Mucosa of rectum (tissue), 2 donors: ENCODE results near the gene RGS12.

Experiments
- H3K27ac ChIP-seq, 2 donors: one replicate each; pipeline ENCODE4 v1.7.0; 2013; ENCODE audit warnings: inconsistent platforms in 2 of 2, low read depth in 2 of 2, low read length in 2 of 2
- H3K27me3 ChIP-seq, 2 donors: one replicate each; pipeline ENCODE4 v1.7.0; 2013; ENCODE audit warnings: low read length in 2 of 2; ENCODE audit not compliant: control insufficient read depth in 2 of 2, insufficient read depth in 2 of 2
- H3K36me3 ChIP-seq, 2 donors: one replicate each; pipeline ENCODE4 v1.7.0; 2013; ENCODE audit warnings: low read length in 2 of 2; ENCODE audit not compliant: control insufficient read depth in 2 of 2, insufficient read depth in 2 of 2
- H3K4me1 ChIP-seq, 2 donors: one replicate each; pipeline ENCODE4 v1.7.0; 2013; ENCODE audit warnings: low read length in 2 of 2, mild to moderate bottlenecking in 1 of 2; ENCODE audit not compliant: control insufficient read depth in 2 of 2, insufficient read depth in 2 of 2
- H3K4me3 ChIP-seq, 2 donors: one replicate each; pipeline ENCODE4 v1.7.0; 2013; ENCODE audit warnings: low read length in 2 of 2
- H3K9ac ChIP-seq, 2 donors: one replicate each; pipeline ENCODE4 v1.7.0; 2013; ENCODE audit warnings: low read length in 2 of 2, low read depth in 1 of 2, mild to moderate bottlenecking in 1 of 2
- H3K9me3 ChIP-seq, 2 donors: one replicate each; pipeline ENCODE4 v1.7.0; 2013; ENCODE audit warnings: low read length in 2 of 2; ENCODE audit not compliant: control insufficient read depth in 2 of 2
- donor health status: healthy.
- donor health status: Normal muscosa, but diverticular disease.

Gene RGS12

GRCh38 chr4:3307060-3307459 lies 14.2 kb downstream of the RGS12 start:
- Histone ChIP-seq H3K27me3 (no peaks in the 10 kb centered on the region), H3K4me3 (no peak overlapping the region), H3K4me1 (peaks cover 9 to 14% of the 10 kb centered on the region in 2 donors), H3K9ac (no peak overlapping the region), H3K27ac (no peak overlapping the region), H3K36me3 (no peaks in the 10 kb centered on the region), H3K9me3 (no peaks in the 10 kb centered on the region)

- Histone ChIP-seq H3K4me1 (peaks cover 9 to 19% of the 10 kb centered on the region in 2 donors), H3K4me3 (no peak overlapping the region), H3K27me3 (no peaks in the 10 kb centered on the region), H3K9me3 (no peaks in the 10 kb centered on the region), H3K9ac (no peak overlapping the region), H3K36me3 (no peaks in the 10 kb centered on the region), H3K27ac (no peak overlapping the region)
Observed at GRCh38 chr4:3307486-3307885, 14.7 kb downstream of the RGS12 start.

GRCh38 chr4:3307891-3308575 lies 15.2 kb downstream of the RGS12 start:
- Histone ChIP-seq H3K9me3 (no peaks in the 10 kb centered on the region), H3K27ac (no peak overlapping the region), H3K36me3 (no peaks in the 10 kb centered on the region), H3K4me3 (no peak overlapping the region), H3K9ac (no peak overlapping the region), H3K27me3 (no peaks in the 10 kb centered on the region), H3K4me1 (peaks cover 9 to 19% of the 10 kb centered on the region in 2 donors)

- Histone ChIP-seq H3K27ac (no peak overlapping the region), H3K27me3 (no peaks in the 10 kb centered on the region), H3K9ac (no peak overlapping the region)
Observed at GRCh38 chr4:3308691-3309090, 15.9 kb downstream of the RGS12 start.

GRCh38 chr4:3310301-3311094 lies 17.7 kb downstream of the RGS12 start:
- H3K4me1 ChIP-seq = peaks cover under 1 to 17% of the 10 kb centered on the region in 2 donors
- H3K9me3 ChIP-seq = no peaks in the 10 kb centered on the region
- H3K27ac ChIP-seq = no peak overlapping the region
- no peak overlapping the region for H3K9ac ChIP-seq
- H3K4me3 ChIP-seq = no peak overlapping the region
- no peaks in the 10 kb centered on the region for H3K36me3 ChIP-seq
- no peaks in the 10 kb centered on the region for H3K27me3 ChIP-seq

More at GRCh38 chr4:3308691-3309090, 15.9 kb downstream of the RGS12 start:
- Histone ChIP-seq H3K9me3 (no peaks in the 10 kb centered on the region), H3K36me3 (no peaks in the 10 kb centered on the region), H3K4me3 (no peak overlapping the region), H3K4me1 (peaks cover 9 to 19% of the 10 kb centered on the region in 2 donors)

- H3K4me3 ChIP-seq = no peak overlapping the region
- no peaks in the 10 kb centered on the region for H3K27me3 ChIP-seq
- H3K4me1 ChIP-seq = peaks cover 0 to 16% of the 10 kb centered on the region in 2 donors
- H3K9me3 ChIP-seq = no peaks in the 10 kb centered on the region
- no peaks in the 10 kb centered on the region for H3K36me3 ChIP-seq
- no peak overlapping the region for H3K27ac ChIP-seq
- no peak overlapping the region for H3K9ac ChIP-seq
Observed at GRCh38 chr4:3311095-3311372, 18.2 kb downstream of the RGS12 start.

- Histone ChIP-seq H3K27ac (no peak overlapping the region), H3K9ac (no peak overlapping the region), H3K9me3 (no peaks in the 10 kb centered on the region)
Observed at GRCh38 chr4:3311489-3312171, 18.8 kb downstream of the RGS12 start.

GRCh38 chr4:3312362-3312761 lies 19.5 kb downstream of the RGS12 start:
- Histone ChIP-seq H3K9ac (no peak overlapping the region), H3K36me3 (peaks cover 0 to 3% of the 10 kb centered on the region in 2 donors), H3K27ac (no peak overlapping the region), H3K4me1 (peaks cover 0 to 16% of the 10 kb centered on the region in 2 donors), H3K9me3 (no peaks in the 10 kb centered on the region), H3K27me3 (no peaks in the 10 kb centered on the region), H3K4me3 (no peak overlapping the region)

More at GRCh38 chr4:3311489-3312171, 18.8 kb downstream of the RGS12 start:
- H3K27me3 ChIP-seq = no peaks in the 10 kb centered on the region
- no peak overlapping the region for H3K4me3 ChIP-seq
- H3K4me1 ChIP-seq = peaks cover 0 to 16% of the 10 kb centered on the region in 2 donors
- H3K36me3 ChIP-seq = no peaks in the 10 kb centered on the region

- Histone ChIP-seq H3K9ac (no peak overlapping the region), H3K36me3 (peaks cover 0 to 5% of the 10 kb centered on the region in 2 donors), H3K4me1 (peaks cover 0 to 16% of the 10 kb centered on the region in 2 donors)
Observed at GRCh38 chr4:3313139-3313538, 20.3 kb downstream of the RGS12 start.

More at GRCh38 chr4:3313139-3313538, 20.3 kb downstream of the RGS12 start:
- H3K4me3 ChIP-seq = no peak overlapping the region
- no peak overlapping the region for H3K27ac ChIP-seq
- H3K9me3 ChIP-seq = no peaks in the 10 kb centered on the region
- no peaks in the 10 kb centered on the region for H3K27me3 ChIP-seq
